Small intestine (tissue), 7 donors: ENCODE data around the gene NAALADL2. TPM values are rescaled to one million over a fixed set of nuclear protein-coding genes. Genes with fewer than 3 reads are reported as not detected.

Experiments used
- DNase-seq, 2 donors: peaks; one replicate each; pipeline versions ENCODE4 v3.0.0 to v3.0.0-alpha.2; 2013
- FAIRE-seq: peaks from 2 replicates; lab custom pipeline; 2012; peaks lifted over from hg19 to GRCh38; lab: Jason Lieb, UNC
- H3K27ac ChIP-seq, 3 donors: one replicate each; pipeline ENCODE4 v1.5.1; 2013; ENCODE audit warnings: low read length in 2 of 3, mild to moderate bottlenecking in 2 of 3, control low read depth in 1 of 3, inconsistent platforms in 1 of 3, low read depth in 1 of 3, moderate library complexity in 1 of 3
- H3K27me3 ChIP-seq, 3 donors: one replicate each; pipeline ENCODE4 v1.6.1; 2013; ENCODE audit warnings: low read length in 3 of 3, inconsistent platforms in 1 of 3; ENCODE audit not compliant: control insufficient read depth in 3 of 3, insufficient read depth in 3 of 3
- H3K36me3 ChIP-seq, 3 donors: one replicate each; pipeline ENCODE4 v1.6.1; 2013; ENCODE audit warnings: low read length in 3 of 3, inconsistent platforms in 1 of 3, low read depth in 1 of 3, mild to moderate bottlenecking in 1 of 3, moderate library complexity in 1 of 3; ENCODE audit not compliant: control insufficient read depth in 3 of 3, insufficient read depth in 2 of 3
- H3K4me1 ChIP-seq, 3 donors: one replicate each; pipeline ENCODE4 v1.6.1; 2013; ENCODE audit warnings: low read length in 2 of 3, inconsistent platforms in 1 of 3, low read depth in 1 of 3, mild to moderate bottlenecking in 1 of 3, moderate library complexity in 1 of 3; ENCODE audit not compliant: control insufficient read depth in 3 of 3, insufficient read depth in 2 of 3
- H3K4me3 ChIP-seq, 3 donors: one replicate each; pipeline ENCODE4 v1.5.1; 2013; ENCODE audit warnings: low read length in 3 of 3, control low read depth in 1 of 3, inconsistent platforms in 1 of 3, low read depth in 1 of 3, mild to moderate bottlenecking in 1 of 3, moderate library complexity in 1 of 3
- H3K9me3 ChIP-seq, 2 donors: one replicate each; pipeline ENCODE4 v1.6.1; 2013; ENCODE audit warnings: low read depth in 1 of 2, low read length in 1 of 2; ENCODE audit not compliant: control insufficient read depth in 2 of 2, insufficient read depth in 1 of 2
- WGBS, 3 donors: extraction: QIAGEN DNeasy Blood & Tissue Kit; methylation state at CpG; one replicate each; pipeline ENCODE4 v1.1.7; 2013; 5-methylcytosine and 5-hydroxymethylcytosine counted together
- polyA plus RNA-seq, 4 donors: library from polyadenylated mRNA; stranded (reverse) in 3 of 4; unstranded in 1 of 4; fragments of 200-250 nt in 3 of 4; fragments of 120-200 nt in 1 of 4; gene quantifications; one replicate each; pipeline versions ENCODE4 v1.2.1 to v1.2.3, GENCODE V29; 2013
- donor health status: healthy with polysubstance abuse.
- donor health status: control.
- donor health status: control.
- donor health status: Bipolar disorder and iron deficiency.
- donor health status: healthy.

NAALADL2 gene
- polyA plus RNA-seq, 4 donors: 0.22 to 7.8 (median 0.70) TPM

- H3K27me3 ChIP-seq: no peaks in the 10 kb centered on the region
- no peaks in the 10 kb centered on the region for H3K36me3 ChIP-seq
- no peaks in the 10 kb centered on the region for H3K4me1 ChIP-seq
- WGBS, 3 donors: 77 to 92% (median 85%) methylated on average over 4 of the region's 4 CpGs
- H3K27ac ChIP-seq: no peak overlapping the region
- DNase-seq: no peak
- no peak overlapping the region for H3K4me3 ChIP-seq
- no peaks in the 10 kb centered on the region for H3K9me3 ChIP-seq
- FAIRE-seq: no peak
These were observed 100.5 kb downstream of the NAALADL2 start for GRCh38 chr3:174959556-174960065.

GRCh38 chr3:174960898-174961297 is 101.8 kb downstream of the NAALADL2 start:
- Histone ChIP-seq H3K9me3 (no peaks in the 10 kb centered on the region), H3K4me3 (no peak overlapping the region), H3K27me3 (no peaks in the 10 kb centered on the region), H3K4me1 (no peaks in the 10 kb centered on the region), H3K27ac (no peak overlapping the region), H3K36me3 (no peaks in the 10 kb centered on the region)
- 92 to 95% (median 94%) methylated on average over 1 of the region's 1 CpG for WGBS, 3 donors
- DNase-seq (no peak), FAIRE-seq (no peak)

GRCh38 chr3:174973465-174973864 is 114.3 kb downstream of the NAALADL2 start:
- 93 to 97% (median 94%) methylated on average over 5 of the region's 5 CpGs for WGBS, 3 donors
- H3K9me3 ChIP-seq: peaks cover 0 to 4% of the 10 kb centered on the region in 2 donors
- no peaks in the 10 kb centered on the region for H3K4me1 ChIP-seq
- no peak overlapping the region for H3K27ac ChIP-seq
- no peak overlapping the region for H3K4me3 ChIP-seq
- FAIRE-seq (no peak), DNase-seq (no peak)
- no peaks in the 10 kb centered on the region for H3K27me3 ChIP-seq
- no peaks in the 10 kb centered on the region for H3K36me3 ChIP-seq

GRCh38 chr3:174986685-174987084 is 127.6 kb downstream of the NAALADL2 start:
- Histone ChIP-seq H3K4me1 (no peaks in the 10 kb centered on the region), H3K36me3 (no peaks in the 10 kb centered on the region), H3K27ac (no peak overlapping the region), H3K9me3 (no peaks in the 10 kb centered on the region), H3K27me3 (no peaks in the 10 kb centered on the region), H3K4me3 (no peak overlapping the region)
- FAIRE-seq (no peak), DNase-seq (no peak)

GRCh38 chr3:175001091-175001490 is 142.0 kb downstream of the NAALADL2 start:
- H3K9me3 ChIP-seq: no peaks in the 10 kb centered on the region

GRCh38 chr3:175002732-175003143 is 143.6 kb downstream of the NAALADL2 start:
- no peaks in the 10 kb centered on the region for H3K36me3 ChIP-seq
- FAIRE-seq: no peak
- H3K9me3 ChIP-seq: no peaks in the 10 kb centered on the region
- H3K27me3 ChIP-seq: no peaks in the 10 kb centered on the region
- H3K27ac ChIP-seq: no peak overlapping the region
- H3K4me3 ChIP-seq: no peak overlapping the region
- H3K4me1 ChIP-seq: no peaks in the 10 kb centered on the region
- 79 to 100% (median 93%) methylated on average over 1 of the region's 1 CpG for WGBS, 3 donors
- DNase-seq: no peak

More at GRCh38 chr3:175001091-175001490, 142.0 kb downstream of the NAALADL2 start:
- H3K27ac ChIP-seq: no peak overlapping the region
- no peak for FAIRE-seq
- WGBS, 3 donors: 85 to 96% (median 93%) methylated on average over 1 of the region's 1 CpG
- H3K4me3 ChIP-seq: no peak overlapping the region
- DNase-seq: no peak
- H3K4me1 ChIP-seq: no peaks in the 10 kb centered on the region
- H3K36me3 ChIP-seq: no peaks in the 10 kb centered on the region
- no peaks in the 10 kb centered on the region for H3K27me3 ChIP-seq

- Histone ChIP-seq H3K4me3 (no peak overlapping the region), H3K36me3 (no peaks in the 10 kb centered on the region), H3K9me3 (no peaks in the 10 kb centered on the region), H3K27me3 (no peaks in the 10 kb centered on the region), H3K4me1 (no peaks in the 10 kb centered on the region), H3K27ac (no peak overlapping the region)
- no peak for DNase-seq
- no peak for FAIRE-seq
- WGBS, 3 donors: 94 to 98% (median 97%) methylated on average over 2 of the region's 2 CpGs
These were observed 144.5 kb downstream of the NAALADL2 start for GRCh38 chr3:175003590-175003989.

GRCh38 chr3:175005193-175005592 is 146.1 kb downstream of the NAALADL2 start:
- Histone ChIP-seq H3K4me1 (no peaks in the 10 kb centered on the region), H3K9me3 (no peaks in the 10 kb centered on the region), H3K36me3 (no peaks in the 10 kb centered on the region), H3K27ac (no peak overlapping the region), H3K27me3 (no peaks in the 10 kb centered on the region), H3K4me3 (no peak overlapping the region)
- DNase-seq: no peak
- 39 to 56% (median 40%) methylated on average over 1 of the region's 1 CpG for WGBS, 3 donors
- no peak for FAIRE-seq

GRCh38 chr3:175005881-175006280 is 146.7 kb downstream of the NAALADL2 start:
- Histone ChIP-seq H3K4me3 (no peak overlapping the region), H3K4me1 (no peaks in the 10 kb centered on the region), H3K27me3 (no peaks in the 10 kb centered on the region), H3K9me3 (no peaks in the 10 kb centered on the region), H3K27ac (no peak overlapping the region), H3K36me3 (no peaks in the 10 kb centered on the region)
- FAIRE-seq (no peak), DNase-seq (no peak)
- 68 to 79% (median 78%) methylated on average over 5 of the region's 5 CpGs for WGBS, 3 donors
